GM10847 (cell line): ENCODE measurements around the gene ZIC3.

Source experiments
- POLR2A ChIP-seq: IDR thresholded peaks from 2 replicates; pipeline ENCODE4 v1.6.1; 2011; ENCODE audit not compliant: insufficient read length; ENCODE audit errors: extremely low read depth

The ZIC3 gene

GRCh38 chrX:137567682-137568232 is 1.8 kb downstream of the ZIC3 start:
- TF ChIP-seq POLR2A: no peak

- TF ChIP-seq POLR2A: no peak
Observed at GRCh38 chrX:137568741-137569469, 3.0 kb downstream of the ZIC3 start.

- no peak for TF ChIP-seq POLR2A
Observed at GRCh38 chrX:137569470-137569891, 3.6 kb downstream of the ZIC3 start.

DNA sequence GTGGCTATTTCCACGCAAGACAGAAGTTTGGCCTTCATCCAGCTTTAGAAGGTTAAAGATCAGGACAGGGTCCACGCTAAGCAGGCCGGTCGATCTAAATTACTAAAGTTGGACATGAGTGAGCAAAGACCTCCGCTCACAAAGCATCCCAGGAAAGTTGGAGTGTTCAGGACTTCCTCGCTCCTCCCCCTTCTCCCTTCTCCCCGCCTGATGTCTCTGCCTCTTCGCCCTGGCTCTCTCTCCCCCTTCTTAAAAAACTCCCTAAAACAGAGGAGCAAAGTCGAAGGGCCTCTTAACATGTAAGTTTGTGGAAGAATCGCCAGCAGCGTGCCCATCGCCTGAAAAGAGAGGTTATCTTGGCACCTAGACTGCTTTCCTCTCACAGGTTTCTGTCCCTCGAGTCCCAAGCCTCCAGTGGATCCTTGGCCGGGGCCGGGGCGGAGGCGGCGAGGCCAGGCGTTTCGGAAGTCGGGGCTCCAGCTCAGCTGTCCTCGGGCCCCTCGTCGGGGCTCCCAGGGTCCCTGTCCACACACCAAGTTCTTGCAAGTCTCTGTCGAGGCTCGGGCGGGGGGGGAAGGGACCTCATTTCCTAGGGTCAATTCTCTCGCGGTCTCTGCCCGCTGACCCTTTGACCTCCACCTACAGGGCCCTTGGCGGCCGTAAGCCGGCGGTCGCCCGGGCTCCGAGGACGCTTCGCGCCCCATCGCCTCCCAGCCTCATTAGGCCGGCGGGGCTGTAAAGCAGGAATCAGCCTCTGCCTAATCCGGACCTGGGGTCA is 7.6 kb downstream of the ZIC3 start:
- no peak for TF ChIP-seq POLR2A

DNA sequence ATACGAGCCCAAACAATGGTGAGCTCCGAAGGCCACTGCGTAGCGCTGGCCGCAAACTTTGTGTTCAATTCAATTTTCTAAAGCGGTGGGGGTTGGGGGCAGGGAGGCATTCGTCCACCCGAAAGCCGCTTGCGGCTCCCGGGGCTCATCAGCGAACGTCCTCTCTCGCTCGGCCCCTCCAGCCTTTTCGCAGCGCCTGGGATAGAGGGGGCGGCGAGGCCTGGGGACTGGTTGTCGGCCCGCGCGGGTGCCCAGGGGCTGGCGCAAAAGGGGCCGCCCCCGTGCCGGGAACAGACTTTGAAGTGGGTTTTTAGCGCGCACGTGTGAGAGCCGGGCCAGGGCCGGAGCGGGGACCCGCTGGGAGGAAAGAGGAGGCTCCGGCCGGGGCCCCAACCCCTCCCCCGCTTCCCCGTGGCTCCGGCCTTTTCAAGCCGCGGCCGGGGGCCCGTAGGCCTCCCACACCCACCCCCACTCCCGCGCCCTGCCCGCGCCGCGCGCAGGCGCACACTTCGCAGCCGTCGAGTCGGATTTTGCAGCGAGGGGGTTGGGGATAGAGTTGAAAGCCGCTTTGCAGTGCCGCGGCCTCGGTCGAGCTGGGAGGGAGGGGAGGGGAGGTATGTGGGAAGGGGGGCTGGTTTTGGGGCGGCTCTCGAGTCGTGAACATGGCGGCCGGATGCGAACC is 8.3 kb downstream of the ZIC3 start:
- TF ChIP-seq POLR2A: no peak

DNA sequence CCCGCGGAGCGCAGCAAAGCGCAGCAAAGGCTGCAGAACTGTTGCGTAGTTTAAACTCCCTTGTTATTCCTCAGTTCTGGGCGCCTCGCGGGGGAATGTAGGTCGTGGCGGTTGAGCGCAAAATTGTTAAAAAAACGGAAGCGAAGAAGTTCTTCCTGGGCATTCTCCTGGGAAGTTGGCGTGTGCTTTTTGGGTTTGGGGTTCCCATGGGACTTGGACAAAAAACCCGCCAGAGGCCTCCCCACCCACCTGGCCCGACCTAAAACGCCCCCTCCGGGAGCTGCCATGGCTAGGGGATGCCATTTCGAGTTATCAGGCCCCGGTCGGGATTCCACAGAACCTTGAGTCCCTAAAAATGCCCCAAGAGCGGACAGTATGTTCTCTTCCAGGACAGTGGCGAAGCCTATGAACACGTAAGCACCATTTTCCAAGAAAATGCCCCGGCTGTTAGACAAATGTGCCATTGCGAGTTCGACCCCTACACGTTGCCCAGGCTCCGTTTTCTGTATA is 8.9 kb downstream of the ZIC3 start:
- no peak for TF ChIP-seq POLR2A

DNA sequence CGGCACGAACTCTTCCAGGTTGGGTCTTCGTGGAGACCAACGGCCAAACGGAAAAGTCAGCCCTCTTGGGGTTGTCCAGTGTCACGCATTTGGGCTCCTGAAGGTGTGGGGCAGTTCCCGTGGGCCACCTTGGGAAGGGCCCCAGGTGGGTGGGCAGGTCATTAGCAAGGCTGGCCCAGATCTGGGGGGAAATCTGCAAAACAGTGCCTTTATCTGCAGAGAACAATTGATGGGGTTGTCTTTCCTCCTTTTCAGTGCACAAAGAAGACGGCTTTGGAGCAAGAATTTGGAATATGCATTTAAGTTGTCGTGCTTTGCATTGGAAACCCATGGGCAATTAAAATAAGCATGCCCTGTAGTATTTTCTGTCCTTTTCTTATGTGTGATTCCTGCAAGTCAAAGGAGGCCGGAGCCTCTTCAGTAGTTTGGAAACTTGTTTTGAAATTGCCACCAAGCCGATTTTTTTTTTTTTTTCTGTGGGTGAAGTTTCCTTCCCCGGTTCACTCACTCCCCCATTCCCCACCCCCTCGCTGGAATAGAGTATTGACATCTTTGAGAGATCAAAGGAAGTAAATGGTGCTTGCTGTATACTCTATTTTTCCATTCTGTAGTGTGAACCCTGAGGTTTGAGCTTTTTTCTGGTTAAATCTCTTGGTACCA is 9.8 kb downstream of the ZIC3 start:
- no peak for TF ChIP-seq POLR2A

- TF ChIP-seq POLR2A: no peak
Observed at GRCh38 chrX:137587151-137587550, 21.2 kb downstream of the ZIC3 start.

DNA sequence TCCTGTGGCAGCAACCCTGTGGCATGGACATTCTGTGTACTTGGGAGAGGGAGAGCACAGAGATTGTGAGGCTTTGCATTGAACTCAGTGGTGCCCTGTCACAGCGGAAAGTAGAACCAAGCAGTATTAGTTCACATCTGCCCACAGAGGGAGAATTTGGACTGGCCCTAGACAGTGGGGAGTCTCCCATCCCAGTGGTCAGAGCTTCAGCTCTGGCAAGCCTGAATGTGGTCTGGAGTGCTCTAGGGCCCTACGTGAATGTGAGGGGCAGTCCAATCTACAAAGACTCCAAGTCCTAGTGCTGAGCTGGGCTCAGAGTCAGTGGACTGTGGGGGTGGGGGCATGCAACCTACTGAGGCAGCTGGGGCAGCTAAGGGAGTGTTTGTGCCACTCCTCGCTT is 34.8 kb downstream of the ZIC3 start:
- TF ChIP-seq POLR2A: no peak
